NCI-H446 (cell line): ENCODE results near the gene RSRC1.
"Not testable (repeated sequence)": the region's sequence is repeated elsewhere in the genome, so short reads cannot be mapped to it uniquely, and the experiment has no call there.

Source experiments
- DNase-seq, 2 experiments: peaks; one replicate each; lab custom pipeline; 2025; lab: John Stamatoyannopoulos, UW

RSRC1 gene

DNA sequence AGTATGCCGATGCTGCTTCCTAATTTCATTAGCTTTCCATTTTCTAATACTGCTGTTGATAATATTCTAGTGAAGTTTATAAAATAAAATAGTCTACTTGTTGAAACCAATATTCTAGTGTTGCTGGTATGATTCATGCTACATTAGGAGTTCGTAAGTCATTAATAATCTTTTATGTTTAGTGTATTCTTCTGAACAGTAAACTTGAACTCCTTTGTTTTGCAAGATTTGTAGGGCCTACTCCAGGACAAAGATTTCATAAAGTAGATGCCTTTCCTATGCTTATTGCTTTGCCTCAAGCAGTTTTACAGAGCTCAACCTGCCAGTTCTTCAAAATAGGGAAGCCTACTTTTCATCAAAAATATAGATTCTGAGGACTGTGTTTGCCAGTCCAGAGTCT, 111.5 kb downstream of the RSRC1 start:
- DNase-seq = no peak

DNA sequence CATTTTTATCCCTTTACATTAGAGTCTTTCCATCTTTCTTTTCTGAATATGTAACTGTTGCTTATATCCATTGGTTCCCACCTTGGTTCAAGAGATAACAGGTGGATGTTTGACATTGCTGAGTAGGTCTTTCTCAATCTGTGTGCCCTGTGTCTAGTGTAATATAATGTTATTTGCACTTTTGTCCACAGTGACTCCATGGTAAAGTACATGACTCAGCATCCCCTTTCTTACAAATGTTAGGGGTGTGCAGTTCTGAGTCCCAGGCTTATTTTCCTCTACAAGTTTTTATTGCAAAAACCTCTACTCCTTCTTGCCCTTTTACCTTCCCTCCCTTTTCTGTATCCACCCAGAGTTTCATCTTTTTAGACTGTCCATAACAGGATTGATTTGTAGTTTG, 116.5 kb downstream of the RSRC1 start:
- no peak for DNase-seq

- DNase-seq = not testable (repeated sequence)
These were observed 119.1 kb downstream of the RSRC1 start for GRCh38 chr3:158228942-158229341.

DNA sequence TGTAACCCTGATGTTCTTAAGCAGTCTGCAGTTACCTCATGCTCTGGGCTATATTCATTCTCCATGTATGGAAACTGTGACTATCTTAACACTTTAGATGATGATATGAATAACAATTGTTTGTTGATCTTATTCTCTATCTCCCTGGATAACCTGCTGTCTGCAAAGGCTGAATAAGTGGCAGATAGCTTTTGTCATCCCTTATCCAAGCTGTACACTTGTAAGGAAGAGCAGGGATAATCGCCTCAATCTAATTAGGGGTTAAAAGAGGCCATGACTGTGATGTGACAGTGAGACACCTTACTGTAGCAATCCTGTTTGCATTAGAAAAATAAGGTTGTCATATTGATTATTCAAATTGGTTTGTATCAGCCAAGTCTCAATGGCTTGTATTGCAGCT, 123.9 kb downstream of the RSRC1 start:
- DNase-seq = no peak

DNA sequence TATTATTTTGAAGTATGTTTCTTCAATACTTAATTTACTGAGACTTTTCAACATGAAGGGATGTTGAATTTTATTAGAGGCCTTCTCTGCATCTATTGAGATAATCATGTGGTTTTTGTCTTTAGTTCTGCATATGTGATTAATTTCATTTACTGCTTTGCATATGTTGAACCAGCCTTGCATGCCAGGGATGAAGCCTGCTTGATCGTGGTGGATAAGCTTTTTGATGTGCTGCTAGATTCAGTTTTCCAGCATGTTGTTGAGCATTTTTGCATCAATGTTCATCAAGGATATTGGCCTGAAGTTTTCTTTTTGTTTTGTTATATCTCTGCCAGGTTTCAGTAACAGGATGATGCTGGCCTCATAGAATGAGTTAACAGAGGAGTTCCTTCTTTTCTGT, 134.4 kb downstream of the RSRC1 start:
- DNase-seq = no peak

DNA sequence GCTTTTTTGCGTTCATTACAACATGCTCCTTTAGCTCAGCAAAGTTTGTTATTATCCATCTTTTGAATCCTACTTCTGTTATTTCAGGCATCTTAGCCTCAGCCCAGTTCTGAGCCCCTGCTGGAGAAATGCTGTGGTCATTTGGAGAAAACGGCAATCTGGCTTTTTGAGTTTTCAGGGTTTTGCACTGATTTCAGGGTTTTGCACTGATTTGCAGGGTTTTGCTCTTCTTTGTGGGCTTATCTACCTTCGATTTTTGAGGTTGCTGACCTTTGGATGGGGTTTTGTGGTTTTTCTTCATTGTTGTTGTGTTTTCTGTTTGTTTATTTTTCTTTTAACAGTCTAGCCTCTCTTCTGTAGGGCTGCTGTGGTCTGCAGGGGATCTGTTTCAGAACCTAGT, 137.4 kb downstream of the RSRC1 start:
- DNase-seq = no peak

DNA sequence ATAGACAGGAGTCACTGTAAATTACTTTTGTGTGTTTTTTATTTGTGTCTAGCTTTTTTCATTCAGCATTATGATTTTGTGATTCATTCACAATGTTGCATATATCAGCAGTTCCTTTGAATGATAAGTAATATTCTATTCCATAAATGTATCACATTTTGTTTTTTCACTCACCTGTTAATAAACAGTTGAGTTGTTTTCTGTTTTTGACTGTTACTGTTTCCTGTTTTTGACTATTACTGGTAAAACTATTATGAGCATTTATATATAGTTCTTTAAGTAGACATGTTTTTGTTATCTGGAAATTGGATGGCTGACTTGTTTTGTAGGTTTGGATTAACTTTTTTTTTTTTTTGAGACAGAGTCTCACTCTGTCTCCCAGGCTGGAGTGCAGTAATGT, 138.4 kb downstream of the RSRC1 start:
- DNase-seq = no peak

DNA sequence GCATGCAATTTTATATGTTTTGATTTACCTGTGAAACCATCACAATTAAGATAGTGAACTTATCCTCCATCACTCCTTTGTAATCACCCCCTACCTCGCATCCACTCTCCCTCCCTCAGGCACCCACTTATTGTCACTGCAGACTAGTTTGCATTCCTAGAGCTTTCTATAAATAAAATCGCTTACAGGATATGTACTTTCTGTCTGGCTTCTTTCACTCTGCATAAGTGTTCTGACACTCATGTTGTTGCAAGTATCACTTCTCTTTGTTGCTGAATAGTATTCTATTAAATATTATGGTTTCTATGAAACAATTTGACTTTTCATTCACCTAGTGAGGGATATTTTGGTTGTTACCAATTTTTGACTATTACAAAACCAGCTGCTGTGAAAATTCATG, 139.3 kb downstream of the RSRC1 start:
- DNase-seq = no peak

DNA sequence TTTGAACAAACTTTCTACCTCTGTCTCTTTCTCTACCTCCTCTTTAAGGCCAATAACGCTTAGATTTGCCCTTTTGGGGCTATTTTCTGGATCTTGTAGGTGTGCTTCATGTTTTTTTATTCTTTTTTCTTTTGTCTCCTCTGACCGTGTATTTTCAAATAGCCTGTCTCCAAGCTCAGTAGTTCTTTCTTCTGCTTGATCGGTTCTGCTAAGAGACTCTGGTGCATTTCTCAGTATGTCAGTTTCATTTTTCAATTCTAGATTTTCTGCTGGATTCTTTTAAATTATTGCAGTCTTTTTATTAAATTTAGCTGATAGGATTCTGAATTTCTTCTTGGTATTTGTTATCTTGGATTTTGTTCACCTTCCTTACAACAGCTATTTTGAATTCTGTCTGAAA, 148.7 kb downstream of the RSRC1 start:
- no peak for DNase-seq

DNA sequence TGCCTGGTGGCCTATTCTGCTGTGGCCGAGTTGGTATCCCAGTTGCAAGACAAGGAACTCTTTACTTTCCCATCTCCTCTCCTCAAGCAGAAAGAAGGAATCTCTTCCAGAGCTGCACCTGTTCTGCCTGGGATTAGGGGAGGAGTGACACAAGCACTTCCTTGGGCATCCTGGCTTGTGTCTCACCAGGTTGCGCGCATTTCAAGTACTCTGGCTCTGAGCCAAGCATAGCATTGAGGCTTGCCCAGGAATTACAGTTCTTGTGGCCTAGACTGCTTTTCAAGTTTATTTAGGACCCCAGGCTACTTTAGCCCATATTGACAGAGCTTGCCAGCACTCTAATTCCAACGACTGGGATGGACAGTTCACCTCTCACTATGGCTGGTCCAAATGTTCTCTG, 150.5 kb downstream of the RSRC1 start:
- no peak for DNase-seq

DNA sequence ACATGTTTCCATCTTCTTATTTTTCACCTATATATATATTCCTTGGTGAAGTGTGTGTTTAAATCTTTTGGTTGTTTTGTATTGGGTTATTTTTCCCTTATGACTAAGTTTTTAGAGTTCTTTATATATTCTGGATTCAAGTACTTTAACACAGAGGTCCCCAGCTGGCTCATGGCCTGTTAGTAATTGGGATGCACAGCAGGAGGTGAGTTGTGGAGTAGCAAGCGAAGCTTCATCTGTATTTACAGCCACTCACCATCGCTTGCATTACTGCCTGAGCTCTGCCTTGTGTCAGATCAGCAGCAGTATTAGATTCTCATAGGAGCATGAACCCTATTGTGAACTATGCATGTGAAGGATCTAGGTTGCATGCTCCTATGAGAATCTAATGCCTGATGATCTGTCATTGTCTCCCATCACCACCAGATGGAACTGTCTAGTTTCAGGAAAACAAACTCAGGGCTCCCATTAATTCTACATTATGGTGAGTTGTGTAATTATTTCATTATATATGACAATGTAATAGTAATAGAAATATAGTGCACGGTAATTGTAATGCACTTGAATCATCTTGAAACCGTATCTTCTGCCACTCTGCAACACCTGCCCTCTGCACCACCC, 151.6 kb downstream of the RSRC1 start:
- DNase-seq = peak in 1 of 2 experiments; percentile 11

- DNase-seq = no peak
These were observed 155.0 kb downstream of the RSRC1 start for GRCh38 chr3:158264894-158265293.

- DNase-seq = no peak
These were observed 157.1 kb downstream of the RSRC1 start for GRCh38 chr3:158267015-158267414.

- DNase-seq = no peak
These were observed 160.1 kb downstream of the RSRC1 start for GRCh38 chr3:158269942-158270341.

GRCh38 chr3:158272081-158272480, 162.2 kb downstream of the RSRC1 start:
- peak; percentile 9 to 42 for DNase-seq

GRCh38 chr3:158273656-158274055, 163.8 kb downstream of the RSRC1 start:
- no peak for DNase-seq

- DNase-seq = no peak
These were observed 168.3 kb downstream of the RSRC1 start for GRCh38 chr3:158278187-158278586.

GRCh38 chr3:158279609-158280008, 169.7 kb downstream of the RSRC1 start:
- DNase-seq = no peak

GRCh38 chr3:158295771-158296170, 185.9 kb downstream of the RSRC1 start:
- no peak for DNase-seq

GRCh38 chr3:158297940-158298339, 188.1 kb downstream of the RSRC1 start:
- no peak for DNase-seq

DNA sequence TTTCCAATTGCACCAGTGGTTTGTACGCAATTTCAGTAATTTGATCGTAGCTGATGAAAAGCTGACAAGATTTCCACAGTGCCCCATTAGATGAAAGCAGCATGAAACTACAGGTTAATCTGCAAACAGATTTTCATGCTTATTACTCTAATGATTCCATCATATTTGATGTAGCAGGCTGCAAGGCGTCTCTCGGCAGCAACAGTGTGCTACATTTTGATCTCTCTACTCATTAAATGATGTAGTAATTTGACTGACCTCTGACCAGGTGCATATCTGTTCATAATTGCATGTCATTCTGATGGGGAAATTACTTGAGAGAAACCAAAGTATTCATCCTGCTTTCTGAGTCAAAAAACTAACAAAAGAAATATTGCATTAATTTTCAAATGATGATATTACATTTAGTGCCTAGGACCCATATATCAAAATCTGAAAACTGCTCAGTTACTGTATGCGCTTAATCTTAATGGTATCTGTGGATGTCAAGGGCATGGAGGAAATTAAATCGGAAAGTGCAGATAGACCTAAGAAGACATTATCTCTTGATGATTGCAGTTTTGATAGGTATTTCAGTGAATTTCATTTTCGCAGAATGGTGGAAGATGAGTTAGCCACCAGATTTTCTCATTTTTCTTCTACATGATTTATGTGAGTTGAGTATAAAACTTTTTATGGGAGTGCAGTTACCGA, 198.5 kb downstream of the RSRC1 start:
- DNase-seq = no peak

DNA sequence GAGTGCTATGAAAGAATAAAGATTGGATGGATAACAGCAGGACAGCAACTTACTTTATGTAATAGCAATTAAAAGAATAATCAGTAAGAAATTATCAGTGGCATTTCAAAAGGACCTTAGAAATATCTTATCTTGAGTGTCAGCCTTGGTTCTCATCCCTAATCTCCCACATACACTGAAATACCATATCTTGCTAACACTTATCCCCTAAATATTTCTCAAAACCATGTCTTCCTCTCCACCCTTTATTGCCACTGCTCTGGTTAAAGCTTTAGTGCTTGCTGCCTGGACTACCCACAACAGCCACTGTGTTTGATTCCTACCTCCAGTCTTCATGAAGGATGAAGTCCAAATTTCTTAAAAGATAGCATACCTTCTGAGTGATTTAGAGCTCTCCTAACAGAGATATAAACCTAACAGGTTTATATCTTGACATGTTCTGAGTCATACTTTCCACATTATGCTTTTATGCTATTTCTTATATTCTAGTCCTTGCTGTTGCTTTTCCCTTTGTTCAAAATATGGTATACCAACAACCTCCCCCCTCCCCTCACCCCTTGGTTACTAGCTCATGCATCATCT, 202.8 kb downstream of the RSRC1 start:
- DNase-seq = no peak

GRCh38 chr3:158313338-158313927, 203.5 kb downstream of the RSRC1 start:
- peak in 1 of 2 experiments; percentile 66 for DNase-seq
